Measurements from ENCODE around the gene LGMN. TPM values are rescaled to one million over a fixed set of nuclear protein-coding genes. Genes with fewer than 3 reads are reported as not detected.

Gene LGMN
- total RNA-seq, 2 experiments from 2014 or later: 22.1 to 27.7 TPM

DNA sequence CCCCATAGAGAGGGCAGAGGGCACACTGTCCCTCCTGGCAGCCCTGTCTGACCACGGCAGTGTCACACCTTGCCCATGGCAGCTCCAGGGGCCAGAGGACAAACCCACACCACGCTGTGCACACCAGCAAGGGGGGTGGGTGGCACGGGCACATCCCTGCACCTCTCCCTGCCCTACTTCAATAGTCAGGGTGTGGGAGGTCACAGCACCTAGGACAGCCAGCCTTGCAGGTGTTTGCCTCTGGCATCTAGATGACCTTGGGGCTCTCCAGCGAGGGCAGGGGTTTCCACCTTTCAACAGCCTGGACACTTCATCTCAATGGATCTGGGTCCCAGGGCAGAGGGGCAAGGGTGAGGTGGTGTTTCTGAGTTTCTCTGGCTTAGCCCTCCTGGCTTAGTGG, 69.2 kb downstream of the LGMN start:
- H3K79me2 ChIP-seq (ENCODE audit: insufficient read depth, low read depth, low read length): no peaks in the 10 kb centered on the region
- ChIA-PET POLR2A (no interaction called here), CTCF (ENCODE audit: unreplicated experiment) (no interaction called here)
- H3K9me2 ChIP-seq (ENCODE audit: insufficient read depth, low read length): no peaks in the 10 kb centered on the region
- no TSS peak for BruUV-seq (replicated peaks)
- H3K4me3 ChIP-seq (ENCODE audit: low read depth, low read length, poor library complexity, severe bottlenecking): no peak overlapping the region
- H3K9me3 ChIP-seq (ENCODE audit: low read length): no peaks in the 10 kb centered on the region
- H3K36me3 ChIP-seq (ENCODE audit: insufficient read depth, low read length): no peaks in the 10 kb centered on the region
- H3K4me1 ChIP-seq (ENCODE audit: insufficient read depth, low read length, poor library complexity, severe bottlenecking): peaks cover 22% of the 10 kb centered on the region
- H4K20me1 ChIP-seq (ENCODE audit: insufficient read depth, low read length): no peaks in the 10 kb centered on the region
- TF ChIP-seq, protein P1, sequence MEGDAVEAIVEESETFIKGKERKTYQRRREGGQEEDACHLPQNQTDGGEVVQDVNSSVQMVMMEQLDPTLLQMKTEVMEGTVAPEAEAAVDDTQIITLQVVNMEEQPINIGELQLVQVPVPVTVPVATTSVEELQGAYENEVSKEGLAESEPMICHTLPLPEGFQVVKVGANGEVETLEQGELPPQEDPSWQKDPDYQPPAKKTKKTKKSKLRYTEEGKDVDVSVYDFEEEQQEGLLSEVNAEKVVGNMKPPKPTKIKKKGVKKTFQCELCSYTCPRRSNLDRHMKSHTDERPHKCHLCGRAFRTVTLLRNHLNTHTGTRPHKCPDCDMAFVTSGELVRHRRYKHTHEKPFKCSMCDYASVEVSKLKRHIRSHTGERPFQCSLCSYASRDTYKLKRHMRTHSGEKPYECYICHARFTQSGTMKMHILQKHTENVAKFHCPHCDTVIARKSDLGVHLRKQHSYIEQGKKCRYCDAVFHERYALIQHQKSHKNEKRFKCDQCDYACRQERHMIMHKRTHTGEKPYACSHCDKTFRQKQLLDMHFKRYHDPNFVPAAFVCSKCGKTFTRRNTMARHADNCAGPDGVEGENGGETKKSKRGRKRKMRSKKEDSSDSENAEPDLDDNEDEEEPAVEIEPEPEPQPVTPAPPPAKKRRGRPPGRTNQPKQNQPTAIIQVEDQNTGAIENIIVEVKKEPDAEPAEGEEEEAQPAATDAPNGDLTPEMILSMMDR (conservative IDR thresholded peaks at IDR 0.05; ENCODE audit: low read length): no peak
- no peak for TF ChIP-seq EZH2phosphoT487 (IDR thresholded peaks at IDR 0.05; ENCODE audit: borderline replicate concordance, low read depth, low read length)
- H3K27ac ChIP-seq (ENCODE audit: low read depth, low read length, poor library complexity, severe bottlenecking): no peak overlapping the region
- no peak overlapping the region for H2AFZ ChIP-seq (ENCODE audit: low read length)
- no peak overlapping the region for H3K4me2 ChIP-seq (ENCODE audit: low read length)
- DNase-seq (ENCODE audit: low spot score): no peak
- intact Hi-C loops (cut with micrococcal nuclease; ENCODE audit: unreplicated experiment): no loop called here

DNA sequence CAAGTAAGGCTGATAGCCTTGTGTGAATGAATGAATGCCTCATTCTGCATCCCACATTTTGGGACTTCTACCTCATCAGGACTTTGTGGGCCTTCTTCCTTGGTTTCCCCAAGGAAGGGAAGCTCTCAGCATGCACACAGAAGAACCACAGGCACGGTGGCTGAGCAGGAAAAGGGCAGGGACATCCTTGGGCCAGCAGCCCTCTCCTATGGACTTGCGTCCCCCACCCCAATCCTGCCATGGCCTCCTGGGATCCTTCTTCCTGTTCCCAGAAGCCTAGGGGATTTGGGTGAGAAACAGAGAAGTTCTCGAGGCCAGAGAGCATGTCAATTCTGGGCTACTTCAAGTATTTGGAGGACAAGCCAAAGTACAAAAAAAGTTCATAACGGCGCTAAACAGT, 69.7 kb downstream of the LGMN start:
- H3K36me3 ChIP-seq (ENCODE audit: insufficient read depth, low read length): no peaks in the 10 kb centered on the region
- ChIA-PET POLR2A (no interaction called here), CTCF (ENCODE audit: unreplicated experiment) (no interaction called here)
- no peak overlapping the region for H2AFZ ChIP-seq (ENCODE audit: low read length)
- intact Hi-C loops (cut with micrococcal nuclease; ENCODE audit: unreplicated experiment): no loop called here
- H3K9me3 ChIP-seq (ENCODE audit: low read length): no peaks in the 10 kb centered on the region
- TF ChIP-seq, protein P1 (conservative IDR thresholded peaks at IDR 0.05; ENCODE audit: low read length): no peak
- TF ChIP-seq EZH2phosphoT487 (IDR thresholded peaks at IDR 0.05; ENCODE audit: borderline replicate concordance, low read depth, low read length): no peak
- H3K27ac ChIP-seq (ENCODE audit: low read depth, low read length, poor library complexity, severe bottlenecking): no peak overlapping the region
- H3K4me2 ChIP-seq (ENCODE audit: low read length): no peak overlapping the region
- no peaks in the 10 kb centered on the region for H3K79me2 ChIP-seq (ENCODE audit: insufficient read depth, low read depth, low read length)
- H3K9me2 ChIP-seq (ENCODE audit: insufficient read depth, low read length): no peaks in the 10 kb centered on the region
- DNase-seq (ENCODE audit: low spot score): no peak
- no peaks in the 10 kb centered on the region for H4K20me1 ChIP-seq (ENCODE audit: insufficient read depth, low read length)
- no peak overlapping the region for H3K4me3 ChIP-seq (ENCODE audit: low read depth, low read length, poor library complexity, severe bottlenecking)
- peaks cover 22% of the 10 kb centered on the region for H3K4me1 ChIP-seq (ENCODE audit: insufficient read depth, low read length, poor library complexity, severe bottlenecking)
- no TSS peak for BruUV-seq (replicated peaks)

DNA sequence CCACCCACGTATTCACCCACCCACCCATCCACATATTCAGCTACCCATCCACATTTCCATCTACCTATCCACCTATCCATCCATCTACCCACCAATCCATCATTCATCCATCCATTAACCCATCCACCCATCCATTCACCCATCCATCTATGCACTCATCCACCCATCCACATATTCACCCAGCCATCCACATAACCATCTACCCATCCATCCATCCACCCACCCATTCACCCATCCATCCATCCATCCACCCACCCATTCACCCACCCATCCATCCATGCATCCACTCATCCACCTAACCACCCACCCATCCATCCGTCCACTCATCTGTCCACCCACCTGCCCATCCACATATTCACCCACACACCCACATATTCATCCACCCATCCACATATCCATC, 70.5 kb downstream of the LGMN start:
- no peaks in the 10 kb centered on the region for H4K20me1 ChIP-seq (ENCODE audit: insufficient read depth, low read length)

More for the DNA sequence above, 70.5 kb downstream of the LGMN start:
- CTCF ChIA-PET (ENCODE audit: unreplicated experiment): interaction anchor here (0.6 kb wide), 1 partner anchor 100 kb away, joined by 8 read pairs; no protein-coding TSS in a partner anchor
- no peak overlapping the region for H2AFZ ChIP-seq (ENCODE audit: low read length)
- no peaks in the 10 kb centered on the region for H3K36me3 ChIP-seq (ENCODE audit: insufficient read depth, low read length)
- POLR2A ChIA-PET: no interaction called here
- no TSS peak for BruUV-seq (replicated peaks)
- no peak overlapping the region for H3K4me2 ChIP-seq (ENCODE audit: low read length)
- H3K79me2 ChIP-seq (ENCODE audit: insufficient read depth, low read depth, low read length): no peaks in the 10 kb centered on the region
- H3K9me3 ChIP-seq (ENCODE audit: low read length): no peaks in the 10 kb centered on the region
- H3K27ac ChIP-seq (ENCODE audit: low read depth, low read length, poor library complexity, severe bottlenecking): no peak overlapping the region
- TF ChIP-seq EZH2phosphoT487 (IDR thresholded peaks at IDR 0.05; ENCODE audit: borderline replicate concordance, low read depth, low read length): no peak
- TF ChIP-seq, protein P1 (conservative IDR thresholded peaks at IDR 0.05; ENCODE audit: low read length): no peak
- DNase-seq (ENCODE audit: low spot score): no peak
- no peaks in the 10 kb centered on the region for H3K9me2 ChIP-seq (ENCODE audit: insufficient read depth, low read length)
- H3K4me1 ChIP-seq (ENCODE audit: insufficient read depth, low read length, poor library complexity, severe bottlenecking): peaks cover 22% of the 10 kb centered on the region
- intact Hi-C loops (cut with micrococcal nuclease; ENCODE audit: unreplicated experiment): no loop called here
- no peak overlapping the region for H3K4me3 ChIP-seq (ENCODE audit: low read depth, low read length, poor library complexity, severe bottlenecking)
